HG03565 (cell line): Measurements from ENCODE around the gene VDAC2.

Experiments used
- ATAC-seq: cut with Tn5 transposase; IDR thresholded peaks from one replicate; pipeline ENCODE4 v1.9.1; 2021; ENCODE audit warnings: mild to moderate bottlenecking, moderate library complexity; ENCODE audit not compliant: unreplicated experiment

VDAC2 gene

DNA sequence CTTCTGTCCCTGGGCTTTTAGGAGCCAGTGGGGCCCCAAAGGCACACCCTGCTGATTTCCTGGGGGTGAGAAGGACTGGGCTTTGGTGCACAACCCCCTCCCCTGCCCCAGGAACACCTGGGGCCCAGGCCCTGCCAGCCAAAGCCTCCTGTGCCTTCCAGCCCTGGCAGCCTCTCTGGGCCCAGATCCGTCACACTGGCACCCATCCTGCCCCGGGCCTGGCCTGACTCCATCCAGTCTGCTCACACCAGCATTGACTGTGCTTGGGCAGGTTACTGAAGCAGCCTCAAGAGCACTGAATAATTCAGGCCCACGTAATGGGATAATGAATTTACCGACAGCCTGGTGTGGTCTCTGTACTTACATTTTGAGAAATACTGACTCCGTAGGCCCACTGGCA, 37.2 kb downstream of the VDAC2 start:
- ATAC-seq: no peak

DNA sequence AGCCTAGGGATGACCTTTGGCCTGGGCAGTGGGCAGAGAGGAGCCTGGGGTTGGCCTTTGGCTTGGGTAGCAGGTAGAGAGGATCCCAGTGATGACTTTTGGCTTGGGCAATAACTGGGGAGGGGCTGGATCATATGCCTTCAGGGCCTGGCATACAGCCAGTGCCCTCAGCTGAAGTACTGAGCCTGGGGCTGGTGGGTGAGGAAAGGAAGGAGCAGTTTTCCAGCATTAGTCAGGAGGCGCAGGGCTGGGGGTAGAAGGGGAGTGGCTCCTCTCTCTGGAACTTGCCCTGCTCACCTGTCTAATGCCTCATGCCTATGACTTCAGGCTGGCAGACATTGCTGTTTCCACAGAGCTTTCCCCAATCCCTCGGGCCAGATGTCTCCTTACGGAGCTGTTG, 40.3 kb downstream of the VDAC2 start:
- ATAC-seq: no peak

- no peak for ATAC-seq
Measured at GRCh38 chr10:75253281-75254220, 43.0 kb downstream of the VDAC2 start.

GRCh38 chr10:75254739-75255138, 44.1 kb downstream of the VDAC2 start:
- ATAC-seq: no peak

- ATAC-seq: no peak
Measured at GRCh38 chr10:75260990-75261389, 50.4 kb downstream of the VDAC2 start.

- no peak for ATAC-seq
Measured at GRCh38 chr10:75261813-75262705, 51.5 kb downstream of the VDAC2 start.

DNA sequence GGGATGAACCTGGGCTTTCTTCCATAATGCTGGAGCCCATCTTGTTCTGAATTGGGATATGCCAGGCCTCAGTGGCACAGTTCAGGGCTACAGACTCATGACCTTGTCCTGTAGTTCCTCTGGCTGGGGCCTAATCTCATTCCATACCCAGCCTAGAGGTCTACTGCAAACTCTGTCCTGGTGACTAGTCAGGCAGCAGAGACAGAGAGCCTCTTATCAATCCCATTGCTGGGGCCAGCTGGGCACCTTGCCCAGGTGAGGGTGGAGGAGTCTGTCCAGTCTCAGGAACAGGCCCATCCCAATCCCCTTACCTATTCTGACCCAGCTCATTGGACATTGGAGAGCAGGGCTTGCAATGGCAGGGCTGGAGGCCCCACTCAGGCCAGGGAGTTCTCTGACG, 53.2 kb downstream of the VDAC2 start:
- no peak for ATAC-seq

- no peak for ATAC-seq
Measured at GRCh38 chr10:75265856-75266255, 55.3 kb downstream of the VDAC2 start.

DNA sequence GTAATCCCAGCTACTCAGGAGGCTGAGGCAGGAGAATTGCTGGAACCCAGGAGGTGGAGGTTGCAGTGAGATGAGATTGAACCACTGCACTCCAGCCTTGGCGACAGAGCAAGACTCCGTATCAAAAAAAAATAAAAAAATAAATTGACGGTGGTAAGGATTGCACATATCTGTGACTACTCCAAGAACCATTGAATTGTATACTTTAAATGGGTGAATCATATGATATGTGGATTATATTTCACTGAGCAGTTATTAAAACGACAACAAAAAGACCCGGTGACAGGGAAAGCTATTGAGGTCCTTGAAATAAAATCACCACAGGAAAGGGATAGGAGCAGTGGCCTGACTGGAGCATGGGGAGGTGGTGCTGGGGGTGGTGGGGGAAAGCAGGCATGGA, 56.3 kb downstream of the VDAC2 start:
- no peak for ATAC-seq

- no peak for ATAC-seq
Measured at GRCh38 chr10:75269605-75270004, 59.0 kb downstream of the VDAC2 start.

DNA sequence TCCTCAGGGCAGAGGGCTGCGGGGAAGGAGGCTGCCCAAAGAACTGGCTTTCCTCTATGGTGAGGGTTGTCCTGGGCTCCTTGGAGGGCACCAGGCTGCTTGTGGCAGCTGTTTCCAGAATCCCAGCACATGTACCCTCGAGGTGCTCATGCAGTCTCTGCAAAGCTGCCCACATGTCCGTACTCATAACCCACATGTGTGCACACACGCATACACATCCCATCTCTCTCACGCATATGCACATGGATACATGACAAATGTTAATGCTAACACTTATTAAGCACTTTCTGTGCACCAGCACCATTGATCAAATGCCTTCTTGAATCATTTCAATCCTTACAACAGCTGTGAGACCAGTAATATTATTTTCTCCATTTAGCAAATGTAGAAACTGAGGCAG, 61.5 kb downstream of the VDAC2 start:
- ATAC-seq: no peak

DNA sequence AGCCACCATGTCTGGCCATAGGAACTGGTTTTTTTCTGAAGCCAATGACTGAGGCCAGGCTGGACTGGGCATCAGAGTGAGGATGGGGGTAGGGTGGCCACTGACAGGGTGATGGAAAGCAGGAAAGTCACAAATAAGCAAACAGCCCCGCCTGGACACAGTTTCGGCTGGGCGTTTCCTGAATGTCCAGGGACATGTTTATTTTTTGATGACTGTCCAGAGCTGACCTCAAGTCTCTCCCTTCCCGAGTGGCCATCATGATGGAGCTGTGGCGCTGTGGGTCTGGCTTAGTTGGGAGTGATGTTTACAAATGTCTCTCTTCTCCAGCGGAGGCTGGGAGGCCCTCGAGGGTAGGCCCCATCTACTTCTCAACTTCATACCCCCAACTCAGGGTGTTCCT, 62.3 kb downstream of the VDAC2 start:
- no peak for ATAC-seq

DNA sequence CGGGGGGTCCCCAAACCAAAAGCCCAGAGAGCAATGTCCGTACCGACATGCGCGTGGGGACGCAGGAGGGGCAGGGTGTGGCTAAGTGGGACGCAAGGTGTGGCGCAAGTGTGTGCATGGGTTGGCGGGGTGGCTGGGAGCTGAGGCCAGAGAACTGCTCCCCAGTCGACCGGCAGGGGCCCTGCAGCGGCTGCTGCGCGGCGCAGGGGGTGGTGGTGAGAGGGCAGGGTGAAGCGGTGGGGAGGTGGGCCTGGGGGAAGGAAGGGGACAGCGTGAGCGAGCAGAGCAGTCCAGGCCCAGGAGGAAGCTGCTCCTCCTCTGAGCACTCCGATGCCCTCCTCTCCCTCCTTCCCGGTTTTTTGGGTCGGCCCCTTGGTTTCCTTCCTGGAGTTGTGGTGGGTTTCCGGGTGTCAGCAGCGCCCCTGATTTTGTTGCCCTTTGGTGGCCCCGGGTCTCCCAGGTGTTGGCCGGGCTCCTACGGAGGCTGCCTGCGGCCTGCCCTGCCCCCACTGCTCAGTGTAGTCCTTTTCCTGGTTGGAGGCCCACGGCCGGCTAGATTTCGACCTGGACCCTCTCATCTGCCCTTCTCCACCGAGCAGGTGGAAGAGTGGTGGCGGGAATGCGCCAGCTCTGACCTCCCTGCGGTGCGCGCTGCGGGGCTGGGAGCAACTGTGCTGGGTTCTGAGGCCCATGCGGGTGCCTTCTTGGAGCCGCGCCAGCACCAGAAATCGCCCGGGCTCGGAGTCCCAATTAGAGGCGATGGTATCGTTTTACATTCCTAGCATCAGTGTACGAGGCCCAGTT, 65.7 kb downstream of the VDAC2 start:
- ATAC-seq: no peak

GRCh38 chr10:75280236-75280635, 69.6 kb downstream of the VDAC2 start:
- no peak for ATAC-seq
